HG02870 (cell line): ENCODE measurements around the gene ITIH4.

Experiments used
- ATAC-seq: cut with Tn5 transposase; IDR thresholded peaks from one replicate; pipeline ENCODE4 v1.9.1; 2021; ENCODE audit warnings: mild to moderate bottlenecking, moderate library complexity; ENCODE audit not compliant: unreplicated experiment

Gene ITIH4

DNA sequence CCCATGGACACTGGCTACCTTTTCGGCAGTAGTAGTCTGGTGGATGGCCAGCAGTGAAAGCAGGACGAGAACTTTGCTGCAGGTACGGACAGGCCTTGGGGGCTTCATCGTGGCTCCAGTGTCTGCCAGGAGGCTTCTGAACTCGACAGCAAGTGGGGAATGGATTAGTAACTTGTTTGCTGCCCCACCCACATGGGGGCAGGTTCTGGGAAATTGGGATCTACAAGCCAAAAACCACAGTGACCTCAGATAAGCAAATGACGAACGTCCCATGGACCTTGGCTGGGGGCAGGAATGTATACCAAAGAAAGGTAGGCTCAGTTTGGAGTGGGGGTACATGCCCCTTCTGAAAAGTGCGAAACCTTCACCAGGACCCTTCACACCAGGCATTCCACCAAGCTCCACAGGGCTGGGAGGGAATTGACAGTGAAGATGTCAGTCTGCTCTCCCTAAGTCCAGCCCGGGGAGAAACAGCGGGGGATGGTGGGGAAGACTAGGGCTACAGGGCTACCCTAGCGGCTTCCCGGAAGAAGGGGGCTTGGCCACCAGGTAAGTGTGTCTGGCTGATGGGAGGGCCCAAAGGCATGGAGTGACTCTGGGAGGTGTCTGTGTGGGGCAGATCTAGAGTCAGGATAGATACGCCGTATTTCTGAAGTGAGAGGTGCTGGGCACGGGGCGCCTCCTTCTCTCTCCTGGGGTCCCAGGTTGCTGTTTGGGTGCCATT, at the start of gene ITIH4:
ITIH4 (minus strand) TSS at position 138 of the 724 bp plus-strand sequence; CDS start at position 108, 30 bp downstream.
- ATAC-seq, result no peak

DNA sequence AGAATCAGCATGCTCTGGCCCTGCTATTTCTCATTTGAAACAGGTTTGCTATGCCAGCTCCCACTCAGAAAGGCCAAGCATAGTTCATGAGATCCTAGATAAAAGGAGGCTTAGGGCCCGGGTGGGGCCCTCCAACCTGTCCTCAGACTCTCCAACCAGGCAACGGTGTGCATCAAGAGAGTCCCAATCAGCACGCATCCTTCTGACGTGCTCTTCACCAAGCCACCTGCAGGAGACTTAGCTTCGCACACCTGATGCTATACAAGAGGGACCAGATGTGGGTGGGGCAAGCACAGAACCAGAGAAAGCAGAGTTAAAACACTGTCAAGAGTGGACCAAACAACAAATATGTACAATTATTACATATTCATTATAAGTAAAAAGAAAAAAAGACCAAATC, 49.6 kb upstream of the ITIH4 start:
- ATAC-seq, result peak; percentile 27

DNA sequence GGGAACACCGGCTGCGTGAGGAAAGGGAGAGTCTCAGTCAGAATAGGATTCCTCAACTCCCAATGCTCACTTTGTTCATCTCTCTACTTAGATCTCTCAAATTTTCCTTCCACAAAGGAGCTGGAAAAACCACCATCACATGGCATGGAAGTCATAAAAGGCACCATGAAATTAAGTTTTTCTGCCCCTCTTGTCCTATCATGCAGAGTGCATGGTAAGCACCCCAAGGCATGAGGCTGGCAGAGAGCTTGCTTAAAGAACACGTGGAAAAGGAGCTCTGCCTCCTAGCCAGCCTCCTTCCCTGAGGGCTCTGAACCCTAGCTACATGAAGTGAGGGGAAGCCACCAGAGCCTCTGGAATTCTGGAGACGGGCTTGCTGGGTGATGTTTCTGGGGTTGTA, 49.1 kb upstream of the ITIH4 start:
- ATAC-seq, result no peak

DNA sequence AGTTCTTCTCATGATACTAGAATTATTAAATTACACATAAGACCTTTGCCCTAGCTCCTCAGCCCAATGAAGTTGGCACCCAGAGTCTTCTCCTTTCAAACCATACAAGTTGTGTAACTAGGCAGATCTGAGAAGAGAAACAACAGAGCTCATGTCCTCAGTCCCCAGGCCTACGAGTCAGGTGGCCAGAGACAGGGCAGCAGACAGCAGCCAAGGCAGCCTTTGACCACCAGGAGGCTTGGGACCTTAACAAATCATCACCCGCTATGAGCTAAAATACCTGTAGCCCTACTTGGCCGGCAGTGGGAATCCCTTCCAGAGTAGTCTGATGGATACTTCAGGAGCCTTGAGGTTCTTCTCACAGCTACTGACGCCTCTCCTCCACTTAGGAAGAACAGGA, 48.6 kb upstream of the ITIH4 start:
- no peak for ATAC-seq

GRCh38 chr3:52877085-52877484, 46.6 kb upstream of the ITIH4 start:
- no peak for ATAC-seq

GRCh38 chr3:52874864-52875587, 44.6 kb upstream of the ITIH4 start:
- ATAC-seq, result no peak

- ATAC-seq, result no peak
Measured at GRCh38 chr3:52874160-52874701, 43.8 kb upstream of the ITIH4 start.

DNA sequence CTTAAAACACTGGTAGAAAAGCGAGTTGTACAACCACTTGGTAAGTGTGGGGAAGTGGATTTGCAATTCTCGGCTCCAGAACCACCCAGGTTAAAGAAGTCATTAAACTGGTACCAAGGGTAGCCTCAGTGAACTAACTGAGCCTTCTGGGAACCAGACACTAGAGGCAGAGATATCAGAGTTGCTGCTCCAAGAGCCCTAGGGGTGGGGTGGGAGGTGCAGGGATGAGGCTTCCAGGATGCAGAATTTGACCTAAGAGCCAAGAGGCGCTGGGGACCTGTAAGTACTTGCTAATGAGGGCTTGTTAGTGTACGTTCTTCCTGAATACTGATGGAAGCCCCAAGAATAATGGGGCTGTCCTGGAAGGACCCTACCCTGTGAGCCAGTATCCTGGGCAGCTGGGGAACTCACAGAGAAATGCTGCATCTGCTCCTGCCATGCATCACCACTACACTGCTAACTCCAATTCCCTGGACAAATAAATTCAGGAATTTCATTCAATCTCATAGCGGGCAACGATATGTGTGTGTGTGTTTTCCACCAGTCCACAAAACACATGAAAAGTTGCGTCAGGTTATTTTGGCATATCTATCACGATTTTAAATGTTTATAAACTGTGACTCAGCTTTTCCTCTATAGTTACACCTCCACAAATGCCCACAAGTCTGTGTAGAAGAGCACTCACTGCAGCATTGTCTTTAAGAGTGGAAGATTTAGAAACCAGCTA, 43.1 kb upstream of the ITIH4 start:
- no peak for ATAC-seq

DNA sequence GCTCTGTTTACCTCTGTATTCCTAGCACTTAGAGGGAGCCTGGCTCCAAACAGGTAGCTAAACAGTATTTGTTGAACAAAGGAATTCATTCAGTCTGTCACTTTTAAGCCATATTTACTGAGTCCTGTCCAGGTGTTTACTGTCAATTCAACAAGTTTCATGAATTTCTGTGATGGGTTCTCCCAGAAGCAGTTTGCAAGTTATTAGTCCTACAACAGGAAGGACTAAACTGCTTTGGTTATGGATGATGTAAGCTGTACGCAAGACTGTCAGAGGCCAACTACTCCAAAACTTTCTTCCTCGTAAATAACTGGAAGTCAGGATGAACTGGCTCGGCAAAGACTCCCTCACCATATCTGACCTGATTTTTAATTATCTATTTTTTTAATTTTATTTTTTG, 41.8 kb upstream of the ITIH4 start:
- ATAC-seq, result no peak

GRCh38 chr3:52871761-52872160, 41.3 kb upstream of the ITIH4 start:
- ATAC-seq, result no peak

GRCh38 chr3:52870471-52870870, 40.0 kb upstream of the ITIH4 start:
- no peak for ATAC-seq

DNA sequence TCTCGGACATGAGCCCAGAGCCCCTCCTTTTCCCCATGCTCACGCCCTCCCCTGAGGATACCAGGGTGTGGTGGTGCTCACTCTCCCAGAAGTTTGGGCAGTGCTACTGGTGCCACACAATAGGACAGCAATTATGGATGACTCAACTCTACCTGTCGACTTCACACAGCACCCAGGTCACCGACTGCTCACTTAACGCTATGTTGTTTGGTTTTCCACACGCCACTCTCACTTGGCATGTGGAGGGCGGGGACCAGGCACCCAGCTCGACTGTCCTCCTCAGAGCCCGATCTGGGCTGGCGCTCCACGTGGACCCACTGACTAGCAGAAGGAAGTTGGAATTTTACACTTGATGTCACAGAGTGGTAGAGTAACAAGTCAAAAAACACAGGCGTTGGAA, 36.0 kb upstream of the ITIH4 start:
- no peak for ATAC-seq

GRCh38 chr3:52865994-52866393, 35.5 kb upstream of the ITIH4 start:
- no peak for ATAC-seq

GRCh38 chr3:52860424-52860768, 29.9 kb upstream of the ITIH4 start:
- no peak for ATAC-seq

DNA sequence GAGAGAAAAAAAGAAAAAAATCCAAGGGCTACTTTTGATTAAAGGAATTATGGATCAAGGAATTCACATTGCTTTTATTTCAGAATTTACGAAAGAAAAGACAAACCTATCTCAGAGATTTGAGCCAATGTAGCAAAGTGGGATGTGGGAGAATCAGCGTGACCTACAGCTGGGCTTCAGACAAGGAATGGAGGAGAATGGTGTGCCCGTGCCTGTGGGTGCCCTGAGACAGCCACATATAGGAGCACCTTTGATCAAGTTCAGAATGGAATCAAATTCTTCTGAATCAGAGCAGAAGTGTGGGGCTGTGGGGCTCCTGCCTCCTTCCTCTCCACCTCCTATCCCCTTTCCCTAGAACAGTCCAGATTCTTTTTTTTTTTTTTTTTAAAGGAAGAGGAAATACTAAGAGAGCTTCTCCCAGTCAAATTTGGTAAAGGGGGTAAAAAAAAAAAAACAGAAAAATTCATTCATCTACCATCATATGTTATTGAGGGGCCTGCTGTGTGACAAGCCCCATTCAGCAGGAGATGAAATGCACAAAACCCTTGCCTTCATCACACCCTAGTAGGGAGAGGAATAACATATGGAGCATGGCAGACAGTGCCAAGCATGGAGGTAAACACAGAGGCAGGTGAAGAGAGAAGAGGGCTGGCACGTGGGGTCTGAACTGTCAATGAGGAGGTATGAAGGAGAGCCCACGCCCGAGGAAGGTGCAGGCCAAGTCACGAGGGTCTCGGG, 29.4 kb upstream of the ITIH4 start:
- ATAC-seq, result no peak

DNA sequence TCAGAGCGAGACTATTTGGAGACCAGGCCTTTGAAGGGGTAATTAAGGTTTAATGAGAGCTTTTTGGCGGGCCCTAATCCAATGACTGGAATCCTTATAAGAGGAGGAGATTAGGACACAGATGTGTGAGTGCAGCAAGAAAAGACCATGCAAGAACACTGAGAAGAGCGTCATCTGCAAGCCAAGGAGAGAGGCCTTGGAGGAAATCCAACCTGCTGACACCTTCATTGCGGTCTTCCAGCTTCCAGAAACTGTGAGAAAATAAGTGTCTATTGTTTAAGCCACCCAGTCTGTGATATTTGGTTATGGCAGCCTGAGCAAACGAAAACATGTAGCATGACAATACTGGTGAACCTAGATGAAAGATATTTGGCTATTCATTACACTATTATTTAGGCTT, 27.4 kb upstream of the ITIH4 start:
- no peak for ATAC-seq

DNA sequence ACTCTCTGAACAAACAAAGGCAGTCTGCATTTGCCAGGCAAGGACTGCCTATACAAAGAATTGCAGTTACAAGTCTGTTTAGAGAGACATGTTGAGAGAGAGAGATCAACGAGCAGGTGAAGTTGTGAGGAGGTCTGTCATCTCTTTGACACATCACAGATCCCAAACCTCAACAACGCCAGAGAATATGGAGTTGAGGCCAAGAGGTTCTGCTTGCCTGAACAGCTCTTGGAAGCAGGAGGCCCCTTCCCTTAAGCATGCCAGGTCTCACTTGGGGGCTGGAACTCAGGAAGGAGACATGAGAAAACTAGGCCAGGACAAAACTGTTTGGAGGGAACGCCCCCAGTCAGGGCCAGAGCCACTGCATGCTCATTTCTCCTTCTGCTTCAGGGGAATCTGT, 26.7 kb upstream of the ITIH4 start:
- ATAC-seq, result no peak

DNA sequence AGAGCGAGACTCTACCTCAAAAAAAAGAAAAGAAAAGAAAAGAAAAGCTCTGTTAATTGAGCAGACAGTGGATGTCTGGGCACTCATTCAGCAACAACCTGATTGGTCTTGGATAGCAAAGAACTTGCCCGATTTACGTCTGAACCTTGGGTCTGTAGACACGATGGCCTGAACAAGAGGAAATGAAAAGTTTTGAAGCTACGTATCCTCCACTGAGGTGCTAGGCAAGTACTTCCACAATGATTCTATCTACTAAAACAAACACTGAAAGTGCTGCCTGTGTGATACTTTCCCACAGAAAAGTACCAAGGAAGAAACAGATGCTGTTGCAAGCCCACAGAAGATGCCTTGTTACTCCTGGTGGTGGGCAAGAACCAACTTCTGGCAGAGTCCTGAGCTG, 26.2 kb upstream of the ITIH4 start:
- ATAC-seq, result no peak

- ATAC-seq, result no peak
Measured at GRCh38 chr3:52854013-52854412, 23.5 kb upstream of the ITIH4 start.

DNA sequence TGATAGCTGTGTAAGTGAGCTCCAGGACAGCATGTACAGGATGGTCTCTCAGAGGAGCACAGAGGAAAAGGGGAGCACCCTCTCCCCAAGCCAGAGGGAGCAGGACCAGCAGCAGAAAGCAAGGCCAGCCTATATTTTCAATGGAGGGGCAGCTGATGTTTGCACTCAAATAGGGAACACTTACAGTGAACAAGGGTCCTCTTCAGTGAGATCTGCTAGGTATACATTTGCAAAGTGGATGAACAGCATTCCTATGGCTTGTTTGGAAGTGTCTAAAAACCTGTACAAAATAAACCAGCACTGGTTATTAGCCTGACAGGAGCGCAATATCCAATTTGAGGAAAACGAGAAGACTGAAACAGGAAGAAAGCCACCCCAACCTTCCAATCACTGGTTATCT, 21.9 kb upstream of the ITIH4 start:
- no peak for ATAC-seq

DNA sequence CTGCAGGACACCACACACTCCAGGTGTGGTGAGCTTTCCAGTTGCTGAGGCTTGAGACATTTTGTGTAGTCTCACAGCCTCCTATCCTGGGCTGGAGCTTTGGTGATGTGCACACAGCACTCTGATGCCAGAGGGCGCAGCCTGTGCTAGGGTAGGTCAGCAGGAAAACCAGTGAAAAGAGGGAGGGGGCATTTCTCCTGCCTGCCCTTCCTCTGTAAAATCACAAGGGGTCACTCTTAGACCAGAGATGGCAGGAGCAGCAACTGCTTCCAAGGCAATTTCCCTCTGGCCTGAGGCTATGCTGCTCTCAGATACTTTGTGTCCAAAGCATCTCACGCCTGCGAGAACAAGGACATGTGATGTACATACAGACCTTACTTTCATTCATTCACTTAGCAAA, 20.9 kb upstream of the ITIH4 start:
- no peak for ATAC-seq
